Tracheal epithelial cell (primary cell): Measurements from ENCODE around the gene PTPRG. TPM values are rescaled to one million over a fixed set of nuclear protein-coding genes. Genes with fewer than 3 reads are reported as not detected.

Experiments
- total RNA-seq: library from RNA; depleted of rRNA; stranded (reverse); fragments of >200 nt; gene quantifications from 2 replicates; pipeline ENCODE4 v1.2.1, GENCODE V29; 2014

PTPRG gene
- total RNA-seq: 14.7 and 17.1 TPM in 2 replicates

GRCh38 chr3:61561374-61562041 lies at the start of gene PTPRG:
Gene PTPRG, plus strand, starts transcription at chr3:61561571. Its CDS starts 717 bp downstream, at chr3:61562288.

